Measurements from ENCODE around the gene PCDHGA3. TPM values are rescaled to one million over a fixed set of nuclear protein-coding genes. Genes with fewer than 3 reads are reported as not detected.
"Not testable (repeated sequence)": the region's sequence is repeated elsewhere in the genome, so short reads cannot be mapped to it uniquely, and the experiment has no call there.

The PCDHGA3 gene
- polyA plus RNA-seq, 3 donors: not detected

DNA sequence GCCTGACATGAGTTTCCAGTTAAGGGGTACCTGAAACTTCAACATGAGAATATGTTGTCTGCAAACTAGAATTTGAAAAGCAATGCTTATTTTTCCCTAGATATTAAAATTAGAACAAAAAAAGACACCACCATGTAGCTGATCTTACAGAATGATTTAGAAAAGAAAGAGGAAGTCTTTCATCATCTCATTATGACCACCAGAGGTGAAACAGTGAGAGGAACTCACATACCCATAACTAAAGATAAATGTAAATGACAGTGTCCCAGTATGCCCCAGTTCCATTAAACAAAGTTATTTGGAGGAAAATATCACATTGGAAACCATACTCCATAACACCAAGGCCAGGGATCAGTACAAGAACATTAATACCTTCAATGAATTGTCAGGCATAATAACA is 29.9 kb upstream of the PCDHGA3 start:
- no peaks in the 10 kb centered on the region for H3K4me1 Mint-ChIP-seq
- H4K20me1 ChIP-seq (ENCODE audit: insufficient read depth, low read length): no peaks in the 10 kb centered on the region
- no peak overlapping the region for H3K4me2 ChIP-seq (replicated peaks; ENCODE audit: extremely low read depth, low read length, poor library complexity, severe bottlenecking)
- H3K4me3 Mint-ChIP-seq: no peak overlapping the region
- H3K9me3 Mint-ChIP-seq: peaks cover 45 to 97% (median 82%) of the 10 kb centered on the region in 7 donors
- H3K4me1 ChIP-seq (ENCODE audit: control insufficient read depth in 1 of 2, insufficient read depth in 2 of 2, low read length in 2 of 2): no peaks in the 10 kb centered on the region
- peaks cover 5% of the 10 kb centered on the region for H3K79me2 ChIP-seq (ENCODE audit: insufficient read depth, low read length)
- H3K36me3 Mint-ChIP-seq: peaks cover 3 to 17% of the 10 kb centered on the region in 2 donors
- H3K9me3 ChIP-seq (replicated peaks in 1 of 2; ENCODE audit: control insufficient read depth in 1 of 2, insufficient read depth in 1 of 2, low read length in 2 of 2): peaks cover 54 to 89% of the 10 kb centered on the region in 2 donors
- H2AFZ ChIP-seq (ENCODE audit: insufficient read depth, low read depth, low read length, poor library complexity, severe bottlenecking): no peak overlapping the region
- H3K9ac ChIP-seq (ENCODE audit: insufficient read depth, low read length, poor library complexity, severe bottlenecking): no peak overlapping the region
- no peaks in the 10 kb centered on the region for H3K27me3 ChIP-seq (ENCODE audit: control insufficient read depth in 2 of 2, insufficient read depth in 2 of 2, low read length in 2 of 2)
- peaks cover 0 to 8% of the 10 kb centered on the region in 2 donors for H3K36me3 ChIP-seq (replicated peaks in 1 of 2; ENCODE audit: control insufficient read depth in 1 of 2, insufficient read depth in 2 of 2, low read length in 2 of 2)
- no peak overlapping the region for H3K4me3 ChIP-seq (replicated peaks in 1 of 3; ENCODE audit: low read depth in 2 of 3, low read length in 3 of 3)
- no peak overlapping the region for H3K27ac ChIP-seq (ENCODE audit: low read depth in 1 of 2, low read length in 2 of 2)
- intact Hi-C loops (cut with micrococcal nuclease): no loop called here
- H3K27me3 Mint-ChIP-seq (ENCODE audit: low read depth in 3 of 3): peaks cover 0 to 1% (median 0%) of the 10 kb centered on the region in 3 donors
- TF ChIP-seq, protein P1, sequence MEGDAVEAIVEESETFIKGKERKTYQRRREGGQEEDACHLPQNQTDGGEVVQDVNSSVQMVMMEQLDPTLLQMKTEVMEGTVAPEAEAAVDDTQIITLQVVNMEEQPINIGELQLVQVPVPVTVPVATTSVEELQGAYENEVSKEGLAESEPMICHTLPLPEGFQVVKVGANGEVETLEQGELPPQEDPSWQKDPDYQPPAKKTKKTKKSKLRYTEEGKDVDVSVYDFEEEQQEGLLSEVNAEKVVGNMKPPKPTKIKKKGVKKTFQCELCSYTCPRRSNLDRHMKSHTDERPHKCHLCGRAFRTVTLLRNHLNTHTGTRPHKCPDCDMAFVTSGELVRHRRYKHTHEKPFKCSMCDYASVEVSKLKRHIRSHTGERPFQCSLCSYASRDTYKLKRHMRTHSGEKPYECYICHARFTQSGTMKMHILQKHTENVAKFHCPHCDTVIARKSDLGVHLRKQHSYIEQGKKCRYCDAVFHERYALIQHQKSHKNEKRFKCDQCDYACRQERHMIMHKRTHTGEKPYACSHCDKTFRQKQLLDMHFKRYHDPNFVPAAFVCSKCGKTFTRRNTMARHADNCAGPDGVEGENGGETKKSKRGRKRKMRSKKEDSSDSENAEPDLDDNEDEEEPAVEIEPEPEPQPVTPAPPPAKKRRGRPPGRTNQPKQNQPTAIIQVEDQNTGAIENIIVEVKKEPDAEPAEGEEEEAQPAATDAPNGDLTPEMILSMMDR (IDR thresholded peaks at IDR 0.05): no peak
- DNase-seq: no peak
- H3K27ac Mint-ChIP-seq: no peak overlapping the region

DNA sequence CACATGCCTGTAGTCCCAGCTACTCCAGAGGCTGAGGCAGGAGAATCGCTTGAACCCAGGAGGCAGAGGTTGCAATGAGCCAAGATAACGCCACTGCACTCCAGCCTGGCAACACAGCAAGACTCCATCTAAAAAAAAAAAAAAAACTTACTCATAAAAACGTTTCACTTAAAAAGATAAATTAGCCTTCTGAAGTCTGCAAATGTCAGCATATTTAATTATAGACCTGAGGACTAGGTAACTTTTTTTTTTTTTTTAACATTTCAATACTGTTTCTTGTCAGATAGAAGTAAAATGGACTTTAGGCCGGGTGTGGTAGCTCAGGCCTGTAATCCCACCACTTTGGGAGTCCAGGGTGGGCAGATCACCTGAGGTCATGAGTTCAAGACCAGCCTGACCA is 26.7 kb upstream of the PCDHGA3 start:
- H3K4me2 ChIP-seq (replicated peaks; ENCODE audit: extremely low read depth, low read length, poor library complexity, severe bottlenecking); H3K27me3 Mint-ChIP-seq (ENCODE audit: low read depth in 3 of 3); intact Hi-C loops (cut with micrococcal nuclease); H3K27me3 ChIP-seq (ENCODE audit: control insufficient read depth in 2 of 2, insufficient read depth in 2 of 2, low read length in 2 of 2); H2AFZ ChIP-seq (ENCODE audit: insufficient read depth, low read depth, low read length, poor library complexity, severe bottlenecking); H3K27ac ChIP-seq (ENCODE audit: low read depth in 1 of 2, low read length in 2 of 2); H3K9ac ChIP-seq (ENCODE audit: insufficient read depth, low read length, poor library complexity, severe bottlenecking); DNase-seq; H3K27ac Mint-ChIP-seq; H3K4me3 Mint-ChIP-seq; H4K20me1 ChIP-seq (ENCODE audit: insufficient read depth, low read length); H3K4me3 ChIP-seq (replicated peaks in 1 of 3; ENCODE audit: low read depth in 2 of 3, low read length in 3 of 3): not testable (repeated sequence)
- Histone ChIP-seq H3K4me1 (ENCODE audit: control insufficient read depth in 1 of 2, insufficient read depth in 2 of 2, low read length in 2 of 2) (peaks cover 11 to 16% of the 10 kb centered on the region in 2 donors), H3K36me3 (replicated peaks in 1 of 2; ENCODE audit: control insufficient read depth in 1 of 2, insufficient read depth in 2 of 2, low read length in 2 of 2) (peaks cover 0 to 20% of the 10 kb centered on the region in 2 donors), H3K9me3 (replicated peaks in 1 of 2; ENCODE audit: control insufficient read depth in 1 of 2, insufficient read depth in 1 of 2, low read length in 2 of 2) (peaks cover 67 to 91% of the 10 kb centered on the region in 2 donors), H3K79me2 (ENCODE audit: insufficient read depth, low read length) (peaks cover 16% of the 10 kb centered on the region)
- H3K36me3 Mint-ChIP-seq: peaks cover 14 to 32% of the 10 kb centered on the region in 2 donors
- peaks cover 16% of the 10 kb centered on the region for H3K4me1 Mint-ChIP-seq
- H3K9me3 Mint-ChIP-seq: peaks cover 49 to 99% (median 92%) of the 10 kb centered on the region in 7 donors
- WGBS (ENCODE audit: insufficient coverage): 100% methylated on average over 1 of the region's 4 CpGs
